ENCODE data around the gene CFAP97.
"Not testable (repeated sequence)": the region's sequence is repeated elsewhere in the genome, so short reads cannot be mapped to it uniquely, and the experiment has no call there.

The CFAP97 gene

DNA sequence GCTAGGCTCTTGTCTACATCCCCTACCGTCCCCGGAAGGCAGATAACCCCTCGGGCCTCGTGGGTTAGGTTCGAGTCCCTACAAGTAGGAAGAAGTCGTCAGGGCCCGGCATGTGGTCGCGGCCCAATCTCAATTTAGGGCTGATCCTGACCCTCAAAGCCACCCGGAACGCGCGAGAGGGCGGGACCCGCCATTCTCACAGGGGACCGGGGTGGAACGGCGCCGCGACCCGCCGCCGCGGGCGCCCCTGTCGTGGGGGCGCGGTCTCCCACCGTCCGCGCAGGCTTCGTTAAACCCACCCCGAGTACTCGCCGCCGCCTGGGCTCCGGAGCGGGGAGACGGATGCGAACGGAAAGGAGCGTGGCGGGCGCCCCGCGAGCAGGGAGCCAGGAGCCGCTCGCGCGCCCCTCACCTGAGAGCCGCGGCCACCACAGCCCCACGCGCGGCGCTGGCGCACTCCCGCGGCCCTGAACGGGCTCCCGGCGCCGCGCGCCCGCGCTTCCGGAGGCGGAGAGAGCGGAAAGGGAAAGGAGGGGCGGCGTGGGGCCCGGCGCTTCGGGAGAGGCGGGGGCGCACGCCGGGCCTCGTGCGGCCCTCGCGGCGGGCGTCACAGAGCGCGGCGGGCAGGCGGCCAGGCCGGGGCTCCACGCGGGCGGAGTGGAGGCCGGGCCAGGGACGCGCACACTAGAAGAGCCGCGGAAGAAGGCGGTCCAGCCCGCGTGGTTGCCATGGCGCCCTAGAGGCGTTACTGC is at the start of gene CFAP97:
Gene CFAP97 (minus strand): TSS at position 515 of the 752 bp plus-strand sequence. CDS start 12,804 bp downstream, outside the sequence.
- DNase-seq (ENCODE audit: low read depth in 2 of 2): peak; percentile 76

DNA sequence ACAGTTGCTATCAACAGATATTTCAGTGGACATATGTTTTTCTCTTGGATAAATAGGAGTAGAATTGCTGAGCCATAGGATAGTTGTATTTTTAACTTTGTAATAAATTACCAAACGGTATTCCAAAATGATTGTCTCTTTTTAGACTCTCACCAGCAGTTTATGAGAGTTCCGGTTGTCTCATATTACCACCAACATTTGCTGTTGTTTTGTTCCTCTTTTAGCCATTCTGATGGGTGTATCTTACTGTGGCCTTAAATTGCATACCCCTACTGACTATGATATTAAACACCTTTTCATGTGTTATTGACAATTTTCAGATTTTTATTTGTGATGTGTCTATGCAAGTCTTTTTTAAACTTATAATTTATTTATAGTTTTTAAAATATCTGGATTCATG is 45.3 kb upstream of the CFAP97 start:
- DNase-seq (ENCODE audit: low read depth in 2 of 2): no peak

DNA sequence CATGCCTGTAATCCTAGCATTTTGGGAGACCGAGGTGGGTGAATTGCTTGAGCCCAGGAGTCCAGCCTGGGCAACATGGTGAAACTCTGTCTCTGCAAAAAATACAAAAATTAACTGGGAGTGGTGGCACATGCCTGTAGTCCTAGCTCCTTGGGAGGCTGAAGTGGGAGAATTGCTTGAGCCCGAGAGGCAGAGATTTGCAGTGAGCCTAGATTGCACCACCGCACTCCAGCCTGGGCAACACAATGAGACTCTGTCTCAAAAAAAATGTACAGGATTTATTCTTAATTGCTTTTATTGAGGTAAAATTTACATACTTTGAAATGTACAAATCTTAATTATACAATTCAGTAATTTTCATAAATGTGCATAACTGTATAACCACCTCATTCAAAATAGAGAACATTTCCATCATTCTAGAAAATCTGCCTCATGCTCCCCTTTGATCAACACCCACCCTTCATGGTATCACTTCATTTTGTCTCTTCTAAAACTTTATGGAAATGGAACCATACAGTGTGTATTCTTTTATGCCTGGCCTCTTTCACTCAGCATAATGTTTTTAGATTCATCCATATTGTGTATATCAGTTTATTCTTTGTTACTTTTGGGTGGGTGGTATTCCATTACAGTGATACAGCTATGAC is 44.7 kb upstream of the CFAP97 start:
- DNase-seq (ENCODE audit: low read depth in 2 of 2): no peak

DNA sequence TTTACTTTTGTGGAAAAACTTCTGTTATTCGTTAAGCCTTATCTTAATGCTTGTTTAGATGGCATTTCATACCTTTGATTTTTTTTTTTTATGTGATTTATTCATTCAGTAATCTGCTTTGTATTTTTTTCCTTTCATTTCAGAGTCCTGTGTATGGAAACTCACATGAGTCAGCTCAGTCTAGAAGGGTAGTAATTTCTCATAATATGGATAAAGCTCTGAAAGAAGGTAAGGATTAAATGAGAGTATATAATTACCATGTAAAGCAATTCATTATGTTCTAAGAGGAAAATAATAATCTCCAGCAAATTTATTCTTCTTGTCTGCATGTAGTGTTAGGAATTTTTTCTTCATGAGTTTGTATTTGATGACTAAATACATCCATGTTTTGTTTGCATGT is 43.4 kb upstream of the CFAP97 start:
- DNase-seq (ENCODE audit: low read depth in 2 of 2): no peak

DNA sequence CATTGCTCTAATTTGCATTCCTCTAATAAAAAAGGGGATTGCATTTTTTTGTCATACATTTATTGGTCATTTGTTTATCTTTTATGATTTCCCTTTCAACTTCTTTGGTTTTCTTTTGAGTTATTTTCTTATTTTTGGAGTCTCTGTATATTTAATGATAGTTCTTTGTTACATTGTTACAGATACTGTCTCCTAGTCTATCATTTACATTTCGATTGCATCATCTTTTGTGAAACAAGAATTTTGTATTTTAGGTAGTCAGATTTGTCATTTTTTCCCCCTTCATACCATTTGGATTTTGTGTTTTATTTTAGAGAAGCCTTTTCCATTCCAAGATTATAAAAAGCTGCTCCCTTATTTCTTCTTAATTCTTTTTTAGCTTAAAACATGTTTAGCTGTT is 42.7 kb upstream of the CFAP97 start:
- DNase-seq (ENCODE audit: low read depth in 2 of 2): no peak

DNA sequence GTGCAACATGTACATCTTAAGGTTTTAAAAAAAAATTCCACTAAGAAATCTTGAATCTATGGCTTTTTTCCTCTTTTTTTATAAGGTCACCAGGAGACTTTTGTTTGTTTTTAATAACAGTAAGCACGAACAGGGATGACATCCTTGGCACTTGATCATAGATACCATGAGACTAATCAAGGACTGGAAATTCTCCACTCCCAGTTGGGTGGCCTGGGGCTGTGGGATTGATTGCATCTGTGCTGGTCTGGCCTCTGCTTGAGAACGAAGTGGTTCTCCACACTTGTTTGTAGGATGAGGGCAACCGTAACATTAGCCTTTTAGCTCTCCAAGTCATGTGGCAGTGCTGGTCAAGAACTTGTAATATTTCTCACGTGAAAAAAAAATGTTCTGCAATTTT is 41.0 kb upstream of the CFAP97 start:
- DNase-seq (ENCODE audit: low read depth in 2 of 2): no peak

DNA sequence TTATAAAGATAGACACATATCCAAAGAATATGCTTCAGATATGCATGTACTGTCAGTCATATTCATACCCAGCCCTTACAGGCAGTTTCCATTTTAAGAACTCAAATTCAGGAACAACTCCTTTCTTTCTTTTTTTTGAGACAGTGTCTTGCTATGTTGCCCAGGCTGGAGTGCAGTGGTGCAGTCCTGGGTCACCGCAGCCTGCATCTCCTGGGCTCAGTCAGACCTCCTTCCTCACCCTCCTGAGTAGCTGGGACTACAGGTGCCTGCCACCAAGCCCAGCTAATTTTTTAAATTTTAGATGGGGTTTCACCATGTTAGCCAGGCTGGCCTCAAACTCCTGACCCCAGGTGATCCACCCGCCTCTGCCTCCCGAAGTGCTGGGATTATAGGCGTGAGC is 40.1 kb upstream of the CFAP97 start:
- DNase-seq (ENCODE audit: low read depth in 2 of 2): no peak

DNA sequence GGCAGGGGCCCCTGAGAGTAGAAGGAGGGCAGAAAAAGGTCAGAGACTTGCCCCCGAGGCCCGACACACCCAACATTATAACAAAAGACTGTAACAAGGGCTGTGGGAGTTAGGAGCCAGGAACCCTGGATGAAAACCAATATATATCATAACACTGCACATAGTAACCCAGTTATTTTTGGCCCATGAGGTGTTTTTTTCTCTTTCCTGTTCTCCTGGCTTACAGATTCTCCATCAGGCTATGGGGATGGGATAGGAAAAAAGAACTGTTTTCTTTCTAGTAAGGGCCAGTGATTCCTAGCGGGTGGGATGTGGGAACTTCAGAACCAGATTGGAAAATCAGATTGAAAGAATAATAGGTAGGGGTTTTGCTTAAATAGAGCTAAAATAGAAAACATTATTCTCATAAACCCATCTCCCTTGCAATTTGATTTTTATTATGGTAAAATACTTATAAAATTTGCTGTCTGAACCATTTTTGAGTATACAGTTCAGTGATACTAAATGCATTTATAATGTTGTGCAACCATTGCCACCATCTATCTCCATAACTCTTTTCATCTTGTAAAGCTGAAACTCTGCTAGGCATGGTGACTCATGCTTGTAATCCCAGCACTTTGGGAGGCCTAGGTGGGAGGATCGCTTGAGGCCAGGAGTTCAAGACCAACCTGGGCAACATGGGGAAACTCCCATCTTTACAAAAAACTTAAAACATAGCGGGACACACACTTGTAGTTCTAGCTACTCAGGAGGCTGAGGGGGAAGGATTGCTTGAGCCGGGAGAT is 39.1 kb upstream of the CFAP97 start:
- no peak for DNase-seq (ENCODE audit: low read depth in 2 of 2)

DNA sequence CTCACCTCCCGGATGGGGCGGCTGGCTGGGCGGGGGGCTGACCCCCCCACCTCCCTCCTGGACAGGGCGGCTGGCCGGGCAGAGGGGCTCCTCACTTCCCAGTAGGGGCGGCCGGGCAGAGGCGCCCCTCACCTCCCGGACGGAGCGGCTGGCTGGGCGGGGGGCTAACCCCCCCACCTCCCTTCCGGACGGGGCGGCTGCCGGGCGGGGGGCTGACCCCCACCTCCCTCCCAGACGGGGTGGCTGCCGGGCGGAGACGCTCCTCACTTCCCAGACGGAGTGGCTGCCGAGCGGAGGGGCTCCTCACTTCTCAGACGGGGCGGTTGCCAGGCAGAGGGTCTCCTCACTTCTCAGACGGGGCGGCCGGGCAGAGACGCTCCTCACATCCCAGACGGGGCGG is 36.7 kb upstream of the CFAP97 start:
- DNase-seq (ENCODE audit: low read depth in 2 of 2): not testable (repeated sequence)

DNA sequence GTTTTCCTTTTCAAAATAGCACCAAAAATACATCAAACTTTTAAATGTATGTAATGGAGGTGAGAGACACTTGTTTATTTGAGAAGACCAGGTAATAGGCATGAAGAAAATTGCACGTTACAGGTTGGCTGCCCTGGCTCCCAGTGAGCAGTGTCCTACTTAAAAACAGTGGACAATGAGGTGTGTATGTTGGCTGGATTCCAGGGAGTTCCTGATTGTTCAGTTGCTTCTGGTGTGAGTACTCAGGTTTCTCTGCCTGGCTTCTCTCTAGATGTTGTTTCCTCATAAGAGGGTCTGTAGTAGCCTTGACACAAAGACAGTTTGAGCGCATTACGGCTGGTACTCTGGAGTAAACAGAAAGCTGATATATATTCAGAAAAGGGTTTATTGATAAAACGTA is 35.0 kb upstream of the CFAP97 start:
- DNase-seq (ENCODE audit: low read depth in 2 of 2): no peak

DNA sequence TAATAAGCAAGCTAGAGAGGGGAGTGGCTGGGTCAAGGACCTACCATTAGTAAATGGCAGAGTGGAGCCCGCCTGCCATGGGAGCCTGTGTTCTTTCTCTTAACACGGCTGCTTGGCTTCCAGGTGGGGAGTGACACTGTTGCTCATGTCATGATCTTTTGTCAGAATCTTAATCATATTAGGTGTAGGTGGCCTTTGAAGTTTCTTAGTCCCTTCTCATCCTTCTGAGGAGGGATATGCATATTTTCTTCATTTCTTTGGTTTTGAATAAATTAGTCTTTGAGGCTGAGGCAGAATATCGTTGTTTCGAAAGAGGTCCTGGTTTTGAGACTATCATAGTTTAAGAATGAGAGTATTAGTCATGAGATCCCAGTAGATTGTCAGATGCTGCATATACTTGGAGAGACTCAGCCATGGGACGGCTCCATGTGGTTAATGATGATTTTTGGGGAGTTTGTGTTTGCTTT is 34.4 kb upstream of the CFAP97 start:
- peak in 1 of 2 donors; percentile 16 for DNase-seq (ENCODE audit: low read depth in 2 of 2)

DNA sequence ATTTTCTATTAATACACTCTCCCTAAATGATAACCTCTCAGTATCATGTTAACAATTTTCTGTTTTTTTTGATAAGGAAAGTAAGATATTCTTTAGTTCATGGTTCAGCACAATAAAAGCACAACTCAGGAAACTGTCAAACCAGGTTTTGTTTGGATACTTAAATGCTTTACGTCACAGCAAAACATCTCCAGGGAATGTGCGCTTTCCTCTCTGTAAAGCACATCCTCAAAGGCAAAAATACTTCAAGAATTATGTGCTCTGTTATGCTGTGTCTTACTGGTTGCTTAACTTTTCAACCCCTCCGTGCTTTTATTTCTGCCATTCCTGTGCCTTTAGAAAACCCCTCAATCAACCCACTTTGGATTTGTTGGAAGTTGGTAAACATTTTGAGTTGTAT is 33.4 kb upstream of the CFAP97 start:
- DNase-seq (ENCODE audit: low read depth in 2 of 2): no peak

DNA sequence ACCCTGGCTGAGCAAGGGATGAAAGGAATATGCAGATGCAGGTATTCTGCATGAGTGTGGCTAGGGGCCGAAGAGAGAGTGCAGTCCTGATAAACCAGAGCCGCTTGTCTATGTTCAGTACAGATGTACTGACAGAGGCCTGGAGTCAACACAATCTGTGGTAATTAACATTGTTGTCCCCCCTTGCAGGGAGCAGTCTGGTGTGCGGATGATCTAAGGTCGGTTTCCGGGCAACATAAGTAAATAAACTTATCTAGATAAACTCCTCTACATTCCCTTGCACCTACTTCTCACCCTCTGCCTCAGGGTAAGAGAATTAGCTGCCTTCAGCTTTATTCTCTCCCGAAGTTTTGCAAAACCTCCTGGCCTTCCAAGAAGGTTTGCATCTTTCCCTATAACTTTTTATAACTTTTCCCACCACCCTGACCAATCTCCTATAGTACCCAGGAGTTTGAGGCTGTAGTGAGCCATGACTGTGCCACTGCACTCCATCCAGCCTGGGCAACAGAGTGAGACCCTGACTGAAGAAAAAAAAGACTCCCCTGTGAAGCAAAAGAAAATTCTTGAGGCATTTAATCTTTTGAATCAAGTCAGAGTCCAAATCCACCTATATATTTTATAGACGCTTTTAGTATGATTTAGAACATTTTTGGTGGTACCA is 32.2 kb upstream of the CFAP97 start:
- DNase-seq (ENCODE audit: low read depth in 2 of 2): no peak

DNA sequence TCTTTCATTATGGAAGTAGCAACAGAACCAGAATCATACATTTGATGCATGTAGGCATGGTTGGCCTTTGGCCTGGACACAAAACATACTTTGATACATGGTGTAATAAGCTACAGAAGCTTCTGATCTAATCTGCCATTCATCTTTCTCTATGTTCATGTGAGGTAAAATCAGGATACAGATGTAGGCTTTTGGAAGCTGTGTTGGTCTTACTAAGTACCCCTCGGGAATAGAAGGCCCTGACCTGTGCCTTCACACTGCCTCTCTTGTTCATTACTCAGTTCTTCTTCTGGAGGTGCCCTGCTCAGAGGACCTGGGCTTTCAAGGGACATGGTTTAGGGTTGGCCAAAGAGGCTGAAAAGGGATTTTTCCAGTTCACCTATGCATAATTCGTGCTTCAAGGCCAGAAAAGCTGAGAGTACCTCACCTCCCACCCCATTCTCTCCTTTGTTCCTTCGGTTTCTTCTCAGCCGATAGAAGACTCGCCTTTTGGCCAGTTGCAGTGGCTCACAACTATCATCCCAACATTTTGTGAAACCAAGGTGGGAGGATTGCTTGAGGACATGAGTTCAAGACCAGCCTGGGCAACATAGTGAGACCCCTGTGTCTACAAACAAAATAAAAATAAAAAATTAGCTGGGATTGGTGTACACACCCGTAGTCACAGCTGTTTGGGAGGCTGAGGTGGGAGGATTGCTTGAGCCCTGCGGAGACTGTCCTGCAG is 31.5 kb upstream of the CFAP97 start:
- no peak for DNase-seq (ENCODE audit: low read depth in 2 of 2)

DNA sequence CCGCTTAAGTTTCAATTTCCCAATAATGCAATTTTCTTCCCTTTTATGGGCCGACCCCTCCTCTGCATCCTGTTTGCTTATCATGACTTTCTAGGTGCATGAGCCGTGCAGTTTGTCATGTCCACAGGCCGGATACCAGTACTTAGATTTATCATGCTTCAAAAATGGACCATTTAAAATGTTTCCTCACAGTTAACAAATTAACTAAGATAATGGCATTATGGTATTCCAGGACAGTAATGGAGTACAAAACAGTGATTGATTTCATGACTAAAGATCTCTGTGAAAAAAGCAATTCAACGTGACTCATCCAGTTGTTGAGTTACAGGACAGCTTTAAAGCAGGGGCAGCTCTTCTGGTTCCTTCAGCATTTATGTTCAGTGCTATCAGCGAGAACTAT is 28.6 kb upstream of the CFAP97 start:
- DNase-seq (ENCODE audit: low read depth in 2 of 2): no peak

DNA sequence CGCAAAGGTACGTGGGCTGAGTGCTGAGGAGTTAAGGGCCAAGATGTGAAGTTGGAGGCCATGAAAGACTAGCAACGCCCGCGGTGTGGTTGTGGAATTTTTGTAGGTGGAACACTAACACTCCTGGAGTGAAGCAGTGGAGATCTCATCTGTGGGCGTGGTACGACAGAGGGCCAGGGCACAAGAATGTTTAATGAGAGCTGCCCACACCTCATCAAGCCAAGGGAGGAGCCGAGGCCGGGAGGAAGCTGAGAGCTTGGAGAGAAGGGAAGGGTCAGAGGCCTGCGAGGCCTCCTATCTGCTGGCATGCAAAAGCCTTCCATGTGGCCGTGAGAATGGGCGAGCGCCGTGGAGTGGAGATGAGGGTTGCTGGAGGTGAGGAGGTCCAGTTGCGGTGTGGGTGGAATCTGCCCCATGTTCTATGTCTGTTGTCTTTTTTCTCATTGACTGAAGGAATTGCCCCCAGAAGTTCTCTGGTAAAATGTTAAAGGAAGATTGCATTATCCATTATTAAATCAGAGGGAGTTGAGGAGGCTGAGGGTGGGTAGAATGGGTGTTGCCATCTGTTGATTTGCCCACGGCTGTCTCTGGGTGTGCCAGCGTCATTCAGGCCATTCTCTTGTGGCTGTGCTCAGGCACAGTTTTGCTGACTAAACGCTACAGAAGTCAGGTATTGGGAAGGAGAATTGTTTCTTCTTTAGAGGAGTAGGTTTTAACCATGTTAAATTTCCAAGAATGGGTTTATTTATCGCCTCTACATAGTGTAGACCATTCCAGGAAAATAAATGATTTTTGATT is 25.4 kb upstream of the CFAP97 start:
- no peak for DNase-seq (ENCODE audit: low read depth in 2 of 2)

DNA sequence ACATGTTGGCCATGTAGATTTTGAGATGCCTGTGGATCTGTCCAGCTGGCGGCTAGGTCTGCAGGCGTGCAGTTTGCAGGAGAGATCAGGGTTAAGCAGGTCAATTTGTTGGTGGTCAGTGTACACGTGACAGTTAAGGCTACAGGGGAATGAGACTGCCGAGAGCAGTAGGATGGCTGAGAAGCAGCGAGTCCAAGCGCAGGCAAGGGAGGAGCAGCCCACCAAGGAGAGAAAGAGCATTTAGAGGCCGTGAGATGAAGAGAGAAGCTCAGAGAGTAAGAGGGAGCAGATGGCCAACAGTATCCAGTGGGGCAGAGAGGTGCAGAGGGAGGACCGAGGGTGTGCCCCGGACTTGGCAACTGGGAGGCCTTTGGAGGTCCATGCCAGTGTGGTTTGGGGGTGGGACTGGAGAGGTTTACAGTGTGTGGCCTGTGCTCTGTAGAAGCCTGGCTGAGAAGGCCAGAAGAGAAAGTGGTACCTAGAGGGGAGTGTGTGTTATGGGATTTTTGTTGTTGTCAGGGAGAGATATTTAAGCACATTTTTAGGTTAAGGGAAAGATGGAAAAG is 24.0 kb upstream of the CFAP97 start:
- DNase-seq (ENCODE audit: low read depth in 2 of 2): no peak

DNA sequence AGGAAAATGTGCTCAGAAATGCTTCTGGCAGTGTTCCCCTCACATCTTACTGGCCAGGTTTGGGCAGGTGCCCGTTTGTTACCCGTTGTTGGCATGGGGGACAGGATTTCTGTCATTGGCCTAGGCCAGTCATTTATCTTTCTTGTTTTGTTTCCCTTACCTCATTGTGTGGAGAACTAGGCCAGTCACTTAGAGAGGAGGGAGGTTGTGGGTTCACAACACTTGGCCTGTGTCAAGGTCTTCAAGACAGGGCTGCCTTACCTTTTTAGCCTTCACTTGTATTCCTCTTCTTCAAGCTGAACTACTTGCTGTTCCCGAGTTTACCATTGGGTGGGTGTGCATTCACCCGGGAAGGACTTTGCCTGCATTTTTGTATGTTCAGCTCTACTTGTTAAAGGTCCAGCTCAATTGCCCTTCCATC is 23.3 kb upstream of the CFAP97 start:
- DNase-seq (ENCODE audit: low read depth in 2 of 2): no peak

DNA sequence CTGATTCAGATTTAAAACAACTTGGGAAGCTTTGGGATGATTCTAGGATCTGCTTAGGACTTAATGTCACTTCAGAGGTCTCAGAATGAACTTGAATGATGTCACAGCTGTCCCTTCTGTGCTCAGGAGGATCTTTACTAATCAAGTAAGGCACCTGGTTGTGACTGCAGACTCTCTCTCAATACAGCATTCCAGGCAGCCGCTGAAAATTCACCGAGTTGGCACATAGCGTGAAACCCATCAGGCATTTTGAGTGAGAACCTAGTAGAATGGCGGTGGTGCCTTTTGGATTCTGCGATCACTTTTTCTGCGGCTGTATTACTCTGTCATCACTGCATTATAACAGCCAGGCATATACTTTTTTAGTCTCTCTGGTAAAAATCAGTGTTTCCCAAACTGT is 22.1 kb upstream of the CFAP97 start:
- no peak for DNase-seq (ENCODE audit: low read depth in 2 of 2)

DNA sequence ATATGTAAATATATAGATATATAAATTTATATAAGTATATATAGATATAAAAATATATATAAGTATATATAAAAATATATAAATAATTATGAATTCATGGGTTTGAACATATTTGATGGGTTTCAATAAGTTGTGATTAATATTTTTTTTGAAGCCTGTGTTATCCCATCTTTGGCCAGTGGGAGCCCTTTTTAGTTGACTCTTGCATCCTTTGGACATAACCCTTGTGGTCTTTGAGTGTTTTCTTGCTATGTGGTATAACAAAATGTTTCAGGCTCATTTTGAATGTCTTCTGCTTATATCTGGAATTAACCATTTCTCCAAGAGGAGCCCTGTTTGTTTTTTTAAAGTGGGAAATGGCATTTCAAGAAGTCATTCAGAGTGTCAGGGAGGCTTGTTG is 20.8 kb upstream of the CFAP97 start:
- no peak for DNase-seq (ENCODE audit: low read depth in 2 of 2)

Data from stimulated activated CD4-positive, alpha-beta T cell treated with anti-CD3 and anti-CD28 coated beads, Interleukin-1b, Interleukin-23, amount 100 ng/mL, for 4 hours (primary cell).